Parathyroid adenoma (tissue), 2 donors: ENCODE measurements around the gene SH3GL2.

Experiments
- H2AFZ ChIP-seq: fragments of 300-600 bp; sonication (generic); one replicate; pipeline ENCODE4 v1.7.0; 2017; ENCODE audit warnings: antibody characterized with exemption, mild to moderate bottlenecking
- H3K27ac ChIP-seq: fragments of 300-600 bp; sonication (generic); one replicate; pipeline ENCODE4 v1.7.0; 2017
- H3K27me3 ChIP-seq: fragments of 300-600 bp; sonication (generic); one replicate; pipeline ENCODE4 v1.7.0; 2017; ENCODE audit warnings: low read length; ENCODE audit not compliant: control insufficient read depth, insufficient read depth
- H3K36me3 ChIP-seq: fragments of 300-600 bp; sonication (generic); one replicate; pipeline ENCODE4 v1.7.0; 2017; ENCODE audit warnings: low read length; ENCODE audit not compliant: control insufficient read depth, insufficient read depth
- H3K4me1 ChIP-seq: fragments of 300-600 bp; sonication (generic); one replicate; pipeline ENCODE4 v1.7.0; 2017; ENCODE audit warnings: control low read depth
- H3K4me2 ChIP-seq: fragments of 300-600 bp; sonication (generic); one replicate; pipeline ENCODE4 v1.7.0; 2017; ENCODE audit warnings: low read length
- H3K4me3 ChIP-seq: fragments of 300-600 bp; sonication (generic); one replicate; pipeline ENCODE4 v1.7.0; 2017; ENCODE audit warnings: low read depth, low read length
- H3K79me2 ChIP-seq: fragments of 300-600 bp; sonication (generic); one replicate; pipeline ENCODE4 v1.7.0; 2017; ENCODE audit warnings: control low read depth
- H3K9ac ChIP-seq: fragments of 300-600 bp; sonication (generic); one replicate; pipeline ENCODE4 v1.7.0; 2017; ENCODE audit warnings: mild to moderate bottlenecking
- H3K9me3 ChIP-seq: fragments of 300-600 bp; sonication (generic); one replicate; pipeline ENCODE4 v1.7.0; 2017; ENCODE audit warnings: low read length; ENCODE audit not compliant: control insufficient read depth
- TF ChIP-seq, protein P1 (sequence below): fragments of 300-600 bp; sonication (generic); IDR thresholded peaks from one replicate; pipeline ENCODE4 v1.7.0; 2017; ENCODE audit warnings: antibody characterized with exemption, mild to moderate bottlenecking
- donor health status: primary hyperparathyroidism.

The SH3GL2 gene

DNA sequence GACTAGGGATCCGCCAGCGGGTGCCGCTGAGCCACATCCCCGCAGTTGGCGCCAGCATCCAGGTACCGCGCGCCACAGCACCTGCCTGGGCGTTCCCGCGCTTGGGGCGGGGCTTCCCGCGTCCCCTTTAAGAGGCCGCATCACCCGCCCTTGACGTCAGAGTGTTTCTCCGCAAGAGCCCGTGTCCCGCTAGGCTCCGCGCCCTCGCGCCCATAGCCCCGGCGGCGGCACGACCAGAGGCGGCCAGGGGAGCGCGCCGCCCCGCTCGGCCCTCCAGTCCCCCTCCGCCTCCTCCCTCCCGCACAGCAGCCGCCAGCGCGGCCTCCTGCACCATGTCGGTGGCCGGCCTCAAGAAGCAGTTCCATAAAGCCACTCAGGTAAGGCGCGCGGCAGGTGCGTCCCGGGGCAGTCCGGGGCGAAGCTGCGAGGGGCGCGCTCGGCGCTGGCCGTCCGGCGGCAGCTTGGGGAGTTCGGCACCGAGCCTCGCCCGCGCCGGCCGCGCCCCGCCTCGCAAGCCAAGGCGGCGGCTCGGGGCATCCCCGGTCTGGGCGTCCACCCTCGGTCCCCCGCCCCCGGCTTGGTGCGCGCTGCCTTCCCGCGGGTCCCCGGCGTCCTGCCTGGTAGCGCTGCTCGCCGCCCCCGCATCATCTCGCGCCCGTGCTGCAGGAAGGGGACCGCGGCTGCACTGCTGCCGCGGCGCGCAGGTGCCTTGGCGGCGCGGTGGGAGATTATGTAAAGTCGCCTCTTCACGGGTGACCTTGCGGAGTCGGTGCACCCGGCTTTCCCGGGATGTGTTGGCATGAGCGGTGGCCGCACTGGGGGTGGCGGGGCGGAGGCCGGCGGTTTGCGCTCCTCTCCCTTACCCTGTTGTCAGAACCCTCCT is at the start of gene SH3GL2:
SH3GL2 (plus strand) TSS at position 156 of the 883 bp plus-strand sequence.
- Histone ChIP-seq H3K4me3 (peak within 1 kb of the TSS; percentile 44), H3K9ac (no peak within 1 kb of the TSS), H2AFZ (peak within 1 kb of the TSS; percentile 79), H3K4me1 (no peaks in the 10 kb centered on the region), H3K36me3 (no peaks in the 10 kb centered on the region), H3K27me3 (no peaks in the 10 kb centered on the region), H3K9me3 (no peaks in the 10 kb centered on the region), H3K4me2 (peak within 1 kb of the TSS; percentile 73), H3K79me2 (no peaks in the 10 kb centered on the region), H3K27ac (peak within 1 kb of the TSS; percentile 27)
- TF ChIP-seq, protein P1, sequence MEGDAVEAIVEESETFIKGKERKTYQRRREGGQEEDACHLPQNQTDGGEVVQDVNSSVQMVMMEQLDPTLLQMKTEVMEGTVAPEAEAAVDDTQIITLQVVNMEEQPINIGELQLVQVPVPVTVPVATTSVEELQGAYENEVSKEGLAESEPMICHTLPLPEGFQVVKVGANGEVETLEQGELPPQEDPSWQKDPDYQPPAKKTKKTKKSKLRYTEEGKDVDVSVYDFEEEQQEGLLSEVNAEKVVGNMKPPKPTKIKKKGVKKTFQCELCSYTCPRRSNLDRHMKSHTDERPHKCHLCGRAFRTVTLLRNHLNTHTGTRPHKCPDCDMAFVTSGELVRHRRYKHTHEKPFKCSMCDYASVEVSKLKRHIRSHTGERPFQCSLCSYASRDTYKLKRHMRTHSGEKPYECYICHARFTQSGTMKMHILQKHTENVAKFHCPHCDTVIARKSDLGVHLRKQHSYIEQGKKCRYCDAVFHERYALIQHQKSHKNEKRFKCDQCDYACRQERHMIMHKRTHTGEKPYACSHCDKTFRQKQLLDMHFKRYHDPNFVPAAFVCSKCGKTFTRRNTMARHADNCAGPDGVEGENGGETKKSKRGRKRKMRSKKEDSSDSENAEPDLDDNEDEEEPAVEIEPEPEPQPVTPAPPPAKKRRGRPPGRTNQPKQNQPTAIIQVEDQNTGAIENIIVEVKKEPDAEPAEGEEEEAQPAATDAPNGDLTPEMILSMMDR, result no peak

DNA sequence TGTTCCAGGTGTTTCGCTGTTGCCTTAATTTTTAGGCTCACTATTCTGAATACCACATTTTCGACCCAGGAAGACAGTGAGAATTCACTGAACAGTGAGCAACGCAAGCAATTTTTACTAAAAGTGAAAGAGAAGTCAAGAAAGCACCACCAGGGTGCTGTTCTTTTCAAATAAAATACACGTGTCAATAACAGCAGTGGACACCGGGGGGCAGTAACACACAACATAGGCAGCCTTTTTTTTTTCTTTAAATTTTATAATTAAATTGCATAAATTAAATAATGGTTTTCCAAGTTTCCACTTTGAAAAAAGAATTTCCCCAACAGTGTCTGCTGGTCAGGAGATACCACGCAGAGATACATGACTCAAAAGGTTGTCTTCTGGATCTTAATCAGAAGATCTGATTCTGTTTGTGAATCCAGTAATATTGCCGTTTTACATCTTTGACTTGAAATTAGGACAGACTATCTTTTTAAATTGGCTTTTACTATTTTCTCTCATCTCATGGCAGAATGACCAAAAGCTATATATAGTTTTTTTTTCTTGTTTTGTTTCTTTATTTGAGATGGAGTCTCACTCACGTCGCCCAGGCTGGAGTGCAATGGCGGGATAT is 47.1 kb upstream of the SH3GL2 start:
- Histone ChIP-seq H2AFZ (no peak overlapping the region), H3K4me2 (no peak overlapping the region), H3K4me1 (no peaks in the 10 kb centered on the region), H3K9ac (no peak overlapping the region), H3K36me3 (no peaks in the 10 kb centered on the region), H3K79me2 (no peaks in the 10 kb centered on the region), H3K4me3 (no peak overlapping the region), H3K9me3 (no peaks in the 10 kb centered on the region), H3K27me3 (no peaks in the 10 kb centered on the region), H3K27ac (no peak overlapping the region)
- TF ChIP-seq, protein P1, result peak; percentile 47

DNA sequence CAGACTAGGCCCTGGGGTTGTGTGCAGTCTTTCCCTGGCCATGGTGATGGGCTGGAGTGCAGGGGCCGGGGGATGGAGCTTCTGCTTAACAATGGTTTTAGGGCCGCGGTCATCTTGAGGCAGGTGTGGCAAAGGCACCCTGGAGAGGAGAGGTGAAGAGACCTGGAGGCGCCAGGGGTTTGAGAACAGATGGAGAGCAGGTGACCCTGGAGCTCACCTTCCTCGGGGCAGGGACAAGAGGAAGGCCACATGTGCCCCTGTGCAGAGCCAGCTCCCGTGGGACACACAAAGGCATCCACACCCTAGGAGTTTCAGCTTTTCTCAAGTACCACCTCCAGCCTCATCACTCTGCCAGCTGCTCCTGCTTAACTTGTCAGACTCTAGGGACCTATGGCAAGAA is 46.4 kb upstream of the SH3GL2 start:
- no peak overlapping the region for H3K27ac ChIP-seq
- TF ChIP-seq, protein P1, result no peak
- no peak overlapping the region for H3K9ac ChIP-seq
- no peak overlapping the region for H3K4me2 ChIP-seq
- H3K4me3 ChIP-seq, result no peak overlapping the region
- H3K79me2 ChIP-seq, result no peaks in the 10 kb centered on the region
- H3K4me1 ChIP-seq, result no peaks in the 10 kb centered on the region
- no peaks in the 10 kb centered on the region for H3K9me3 ChIP-seq
- H3K36me3 ChIP-seq, result no peaks in the 10 kb centered on the region
- H2AFZ ChIP-seq, result no peak overlapping the region
- H3K27me3 ChIP-seq, result no peaks in the 10 kb centered on the region

DNA sequence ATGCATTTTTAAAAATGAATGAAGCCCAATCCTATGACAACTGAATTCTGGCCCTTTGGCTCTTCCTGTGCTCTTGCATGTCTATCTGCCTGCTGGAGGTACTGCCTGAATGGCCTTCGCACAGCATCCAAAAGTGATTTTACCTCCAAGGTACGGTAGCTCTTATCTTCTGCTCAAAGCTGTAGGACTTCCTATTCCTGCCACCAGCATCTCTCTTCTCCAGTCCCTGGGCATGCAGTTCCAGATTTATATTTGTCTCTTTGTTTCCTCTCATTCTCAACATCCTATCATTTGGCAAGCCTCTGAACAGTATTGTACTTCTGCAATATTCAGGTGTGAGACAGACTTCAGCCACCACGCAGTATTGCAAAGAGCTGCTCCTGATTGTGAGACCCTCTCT is 43.7 kb upstream of the SH3GL2 start:
- Histone ChIP-seq H3K4me2 (no peak overlapping the region), H3K27me3 (no peaks in the 10 kb centered on the region), H3K4me1 (no peaks in the 10 kb centered on the region), H3K9me3 (no peaks in the 10 kb centered on the region), H3K79me2 (no peaks in the 10 kb centered on the region), H3K4me3 (no peak overlapping the region), H3K9ac (no peak overlapping the region), H2AFZ (no peak overlapping the region), H3K36me3 (no peaks in the 10 kb centered on the region), H3K27ac (no peak overlapping the region)
- TF ChIP-seq, protein P1, result no peak
